Kidney (tissue), 14 donors: ENCODE data around the gene NTNG2. TPM values are rescaled to one million over a fixed set of nuclear protein-coding genes. Genes with fewer than 3 reads are reported as not detected.

Source experiments
- DNase-seq, 5 donors: peaks; one replicate each; pipeline ENCODE4 v3.0.0-alpha.2; 2013 to 2020
- FAIRE-seq: peaks from 2 replicates; lab custom pipeline; 2012; peaks lifted over from hg19 to GRCh38; lab: Jason Lieb, UNC
- H3K27ac ChIP-seq, 2 donors: one replicate each; pipeline ENCODE4 v1.7.0; 2013; ENCODE audit warnings: low read depth in 2 of 2, low read length in 2 of 2, inconsistent platforms in 1 of 2
- H3K27me3 ChIP-seq: one replicate; pipeline ENCODE4 v1.7.1; 2013; ENCODE audit warnings: low read length, inconsistent platforms; ENCODE audit not compliant: control insufficient read depth, insufficient read depth
- H3K36me3 ChIP-seq, 3 donors: one replicate each; pipeline versions ENCODE4 v1.7.0 to v1.7.1; 2013; ENCODE audit warnings: low read length in 3 of 3, control low read depth in 1 of 3, inconsistent platforms in 1 of 3; ENCODE audit not compliant: insufficient read depth in 3 of 3, control insufficient read depth in 2 of 3
- H3K4me1 ChIP-seq, 3 donors: one replicate each; pipeline versions ENCODE4 v1.7.0 to v1.7.1; 2013; ENCODE audit warnings: low read length in 3 of 3, inconsistent platforms in 1 of 3, low read depth in 1 of 3; ENCODE audit not compliant: control insufficient read depth in 2 of 3, insufficient read depth in 2 of 3
- H3K4me3 ChIP-seq, 3 donors: one replicate each; pipeline versions ENCODE4 v1.7.0 to v1.8.1; 2013; ENCODE audit warnings: low read length in 3 of 3, control low read depth in 1 of 3, inconsistent platforms in 1 of 3
- H3K9ac ChIP-seq, 3 donors: one replicate each; pipeline versions ENCODE4 v1.7.0 to v1.7.1; 2013; ENCODE audit warnings: low read length in 3 of 3, control low read depth in 1 of 3, inconsistent platforms in 1 of 3
- H3K9me3 ChIP-seq, 3 donors: one replicate each; pipeline versions ENCODE4 v1.7.0 to v1.7.1; 2013; ENCODE audit warnings: low read length in 3 of 3, control low read depth in 1 of 3, inconsistent platforms in 1 of 3; ENCODE audit not compliant: control insufficient read depth in 2 of 3, insufficient read depth in 1 of 3
- intact Hi-C: fragments of 100-400 bp; cut with DNase I; formaldehyde crosslinking; loops from one replicate; pipeline ENCODE4 v1.11.1; 2022
- polyA plus RNA-seq: library from polyadenylated mRNA; stranded (reverse); fragments of 350-450 nt; fragmentation: Illumina TruSeq; extraction: RNeasy Lipid Tissue Mini Kit (QIAGEN cat#74804); gene quantifications from one replicate; pipeline ENCODE4 v1.2.3, GENCODE V29; 2014; ENCODE audit warnings: low read depth, low replicate concordance; ENCODE audit not compliant: insufficient read depth
- total RNA-seq: library from RNA; stranded (reverse); fragmentation: NEBNext Ultra II Directional; extraction: Animal tissue kit (Norgen Biotek cat#: 25700); gene quantifications from one replicate; pipeline ENCODE4 v1.2.1, GENCODE V29; 2021
- TF ChIP-seq, protein P1 (sequence below): IDR thresholded peaks from 3 replicates; pipeline ENCODE4 v1.5.1; 2012; ENCODE audit warnings: mild to moderate bottlenecking, moderate library complexity, borderline replicate concordance; ENCODE audit not compliant: insufficient read depth; ENCODE audit errors: extremely low read depth
- donor health status: control.
- donor health status: control.
- donor health status: control.
- donor health status: control.
- donor health status: control.
- donor health status: DM: yes; HTN: yes; CAD: no.
- donor health status: Normal renal cell carcinoma (clear cell type).

The NTNG2 gene
- total and polyA plus RNA-seq, 2 donors from 2014 or later, result 0.54 to 2.2 TPM

GRCh38 chr9:132190966-132191365, 29.1 kb downstream of the NTNG2 start:
- no peak for FAIRE-seq
- TF ChIP-seq, protein P1, sequence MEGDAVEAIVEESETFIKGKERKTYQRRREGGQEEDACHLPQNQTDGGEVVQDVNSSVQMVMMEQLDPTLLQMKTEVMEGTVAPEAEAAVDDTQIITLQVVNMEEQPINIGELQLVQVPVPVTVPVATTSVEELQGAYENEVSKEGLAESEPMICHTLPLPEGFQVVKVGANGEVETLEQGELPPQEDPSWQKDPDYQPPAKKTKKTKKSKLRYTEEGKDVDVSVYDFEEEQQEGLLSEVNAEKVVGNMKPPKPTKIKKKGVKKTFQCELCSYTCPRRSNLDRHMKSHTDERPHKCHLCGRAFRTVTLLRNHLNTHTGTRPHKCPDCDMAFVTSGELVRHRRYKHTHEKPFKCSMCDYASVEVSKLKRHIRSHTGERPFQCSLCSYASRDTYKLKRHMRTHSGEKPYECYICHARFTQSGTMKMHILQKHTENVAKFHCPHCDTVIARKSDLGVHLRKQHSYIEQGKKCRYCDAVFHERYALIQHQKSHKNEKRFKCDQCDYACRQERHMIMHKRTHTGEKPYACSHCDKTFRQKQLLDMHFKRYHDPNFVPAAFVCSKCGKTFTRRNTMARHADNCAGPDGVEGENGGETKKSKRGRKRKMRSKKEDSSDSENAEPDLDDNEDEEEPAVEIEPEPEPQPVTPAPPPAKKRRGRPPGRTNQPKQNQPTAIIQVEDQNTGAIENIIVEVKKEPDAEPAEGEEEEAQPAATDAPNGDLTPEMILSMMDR, result no peak

DNA sequence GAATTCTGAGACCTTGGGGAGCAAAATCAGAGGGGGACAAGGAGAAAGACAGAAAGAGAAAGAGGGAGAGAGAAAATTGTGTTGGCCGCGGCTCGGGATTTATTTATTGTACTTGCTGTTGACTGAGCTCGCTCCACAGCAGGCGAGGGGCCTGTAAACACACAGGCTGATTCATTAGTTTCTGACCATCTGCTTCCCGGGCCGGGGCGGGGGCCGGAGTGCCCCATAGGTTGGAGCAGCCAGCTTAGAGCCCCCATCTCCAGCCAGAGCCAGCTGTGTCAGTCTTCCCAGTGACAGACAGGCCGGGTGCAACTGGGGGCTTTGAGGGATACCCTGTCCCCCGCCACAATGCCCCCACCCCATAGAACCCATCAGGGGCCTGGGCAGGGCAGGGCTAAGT, 30.9 kb downstream of the NTNG2 start:
- FAIRE-seq, result no peak

More at GRCh38 chr9:132190966-132191365, 29.1 kb downstream of the NTNG2 start:
- H3K27me3 ChIP-seq, result no peaks in the 10 kb centered on the region
- no peak overlapping the region for H3K9ac ChIP-seq
- no peak overlapping the region for H3K4me3 ChIP-seq
- intact Hi-C loops, result no loop called here
- no peak for DNase-seq
- no peaks in the 10 kb centered on the region for H3K9me3 ChIP-seq
- H3K4me1 ChIP-seq, result no peaks in the 10 kb centered on the region
- no peak overlapping the region for H3K27ac ChIP-seq
- H3K36me3 ChIP-seq, result no peaks in the 10 kb centered on the region

DNA sequence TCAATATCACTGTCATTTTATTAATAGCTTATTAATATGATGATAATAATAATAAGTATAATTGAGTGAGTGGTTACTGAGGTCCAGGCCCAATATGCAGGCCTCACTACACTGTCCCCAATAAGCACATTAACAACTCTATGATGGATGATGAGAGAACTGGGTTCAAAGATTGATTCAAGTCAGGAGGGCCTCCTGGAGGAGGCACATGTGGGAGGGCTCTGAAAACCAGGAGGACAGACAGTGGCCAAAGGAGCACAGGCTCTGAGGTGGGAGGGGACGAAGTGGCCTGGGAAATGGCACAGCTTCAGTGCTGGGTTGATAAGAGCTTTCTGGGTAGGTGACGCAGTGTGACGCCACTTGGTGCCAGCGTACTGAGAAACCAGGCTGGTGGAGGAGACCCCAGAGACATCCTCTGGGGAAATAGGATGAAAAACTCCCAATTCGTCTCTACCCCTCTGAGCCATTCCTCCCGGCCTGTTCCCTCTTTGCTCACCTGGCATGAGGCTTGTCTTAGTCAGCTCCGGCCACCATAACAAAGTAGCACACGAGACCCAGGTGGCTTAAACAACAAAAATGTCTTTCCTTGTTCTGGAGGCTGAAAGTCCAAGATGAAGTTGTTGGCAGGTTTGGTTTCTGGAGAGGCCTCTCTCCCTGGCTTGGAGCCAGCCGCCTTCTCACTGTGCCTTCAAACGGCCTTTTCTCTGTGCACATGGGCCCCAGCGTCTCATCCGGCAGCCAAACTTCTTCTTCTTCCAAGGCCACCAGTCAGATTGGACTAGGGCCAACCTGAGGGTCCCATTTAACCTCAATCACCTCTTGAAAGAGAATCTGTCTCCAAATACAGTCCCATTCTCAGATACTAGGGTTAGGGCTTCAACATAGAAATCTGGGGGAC, 31.6 kb downstream of the NTNG2 start:
- Histone ChIP-seq H3K9me3 (no peaks in the 10 kb centered on the region), H3K27me3 (no peaks in the 10 kb centered on the region), H3K9ac (no peak overlapping the region), H3K4me1 (no peaks in the 10 kb centered on the region), H3K27ac (no peak overlapping the region), H3K4me3 (no peak overlapping the region), H3K36me3 (no peaks in the 10 kb centered on the region)
- DNase-seq (no peak), FAIRE-seq (no peak)
- intact Hi-C loops, result no loop called here
- TF ChIP-seq, protein P1, result no peak

More for the DNA sequence above, 30.9 kb downstream of the NTNG2 start:
- Histone ChIP-seq H3K9ac (no peak overlapping the region), H3K27ac (no peak overlapping the region), H3K4me1 (no peaks in the 10 kb centered on the region), H3K36me3 (no peaks in the 10 kb centered on the region), H3K27me3 (no peaks in the 10 kb centered on the region), H3K9me3 (no peaks in the 10 kb centered on the region), H3K4me3 (no peak overlapping the region)
- DNase-seq, result no peak
- intact Hi-C loops, result no loop called here
- TF ChIP-seq, protein P1, result no peak
